ENCODE measurements around the gene SAC3D1. TPM values are rescaled to one million over a fixed set of nuclear protein-coding genes. Genes with fewer than 3 reads are reported as not detected.

The SAC3D1 gene
- total and polyA plus RNA-seq, 2 of the 4 experiments (the other 2 are of a cell fraction), result 2.9 to 13.2 TPM

DNA sequence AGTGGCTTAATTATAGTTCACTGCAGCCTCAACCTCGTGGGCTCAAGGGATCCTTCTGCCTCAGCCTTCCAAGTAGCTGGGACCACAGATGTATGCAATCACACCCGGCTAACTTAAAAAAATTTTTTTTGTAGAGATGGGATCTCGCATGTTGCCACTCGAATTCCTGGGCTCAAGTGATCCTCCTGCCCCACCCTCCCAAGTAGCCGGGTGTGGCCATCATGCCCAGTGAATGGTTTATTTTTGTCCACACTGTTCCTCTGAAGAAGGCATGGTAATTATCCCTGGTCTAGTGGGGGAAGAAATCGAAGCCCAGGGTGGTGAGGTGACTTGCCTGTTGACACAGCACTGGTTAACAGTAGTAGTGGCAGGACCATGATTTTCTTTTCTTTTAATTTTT lies 1.9 kb downstream of the SAC3D1 start:
- H3K4me1 ChIP-seq (ENCODE audit: control insufficient read depth, insufficient read depth, low read length), result no peaks in the 10 kb centered on the region
- TF ChIP-seq MAZ (IDR thresholded peaks at IDR 0.05; ENCODE audit: borderline replicate concordance, low read depth, low read length) (no peak), RFX5 (IDR thresholded peaks at IDR 0.05; ENCODE audit: low read depth, low read length) (no peak), FOS (IDR thresholded peaks at IDR 0.05; ENCODE audit: low read depth, low read length) (no peak), BHLHE40 (IDR thresholded peaks at IDR 0.05; ENCODE audit: low read depth, low read length) (no peak), NFE2L2 (IDR thresholded peaks at IDR 0.05; ENCODE audit: low read depth, low read length) (no peak), RAD21 (IDR thresholded peaks at IDR 0.05; ENCODE audit: low read length) (no peak), CEBPB (IDR thresholded peaks at IDR 0.05; ENCODE audit: low read depth, low read length) (no peak), RCOR1 (IDR thresholded peaks at IDR 0.05; ENCODE audit: insufficient replicate concordance, low read length) (no peak), SMC3 (IDR thresholded peaks at IDR 0.05; ENCODE audit: low read depth, low read length) (no peak), POLR2A (IDR thresholded peaks at IDR 0.05; ENCODE audit: low read depth, low read length) (no peak), MAFK (IDR thresholded peaks at IDR 0.05; ENCODE audit: low read depth, low read length) (no peak), MXI1 (IDR thresholded peaks at IDR 0.05; ENCODE audit: borderline replicate concordance, low read depth, low read length) (no peak), CHD1 (IDR thresholded peaks at IDR 0.05; ENCODE audit: low read depth, low read length) (no peak)
- TF ChIP-seq, protein P1, sequence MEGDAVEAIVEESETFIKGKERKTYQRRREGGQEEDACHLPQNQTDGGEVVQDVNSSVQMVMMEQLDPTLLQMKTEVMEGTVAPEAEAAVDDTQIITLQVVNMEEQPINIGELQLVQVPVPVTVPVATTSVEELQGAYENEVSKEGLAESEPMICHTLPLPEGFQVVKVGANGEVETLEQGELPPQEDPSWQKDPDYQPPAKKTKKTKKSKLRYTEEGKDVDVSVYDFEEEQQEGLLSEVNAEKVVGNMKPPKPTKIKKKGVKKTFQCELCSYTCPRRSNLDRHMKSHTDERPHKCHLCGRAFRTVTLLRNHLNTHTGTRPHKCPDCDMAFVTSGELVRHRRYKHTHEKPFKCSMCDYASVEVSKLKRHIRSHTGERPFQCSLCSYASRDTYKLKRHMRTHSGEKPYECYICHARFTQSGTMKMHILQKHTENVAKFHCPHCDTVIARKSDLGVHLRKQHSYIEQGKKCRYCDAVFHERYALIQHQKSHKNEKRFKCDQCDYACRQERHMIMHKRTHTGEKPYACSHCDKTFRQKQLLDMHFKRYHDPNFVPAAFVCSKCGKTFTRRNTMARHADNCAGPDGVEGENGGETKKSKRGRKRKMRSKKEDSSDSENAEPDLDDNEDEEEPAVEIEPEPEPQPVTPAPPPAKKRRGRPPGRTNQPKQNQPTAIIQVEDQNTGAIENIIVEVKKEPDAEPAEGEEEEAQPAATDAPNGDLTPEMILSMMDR (conservative IDR thresholded peaks at IDR 0.05; ENCODE audit: low read depth, low read length), result no peak
- TF ChIP-seq, protein P2, sequence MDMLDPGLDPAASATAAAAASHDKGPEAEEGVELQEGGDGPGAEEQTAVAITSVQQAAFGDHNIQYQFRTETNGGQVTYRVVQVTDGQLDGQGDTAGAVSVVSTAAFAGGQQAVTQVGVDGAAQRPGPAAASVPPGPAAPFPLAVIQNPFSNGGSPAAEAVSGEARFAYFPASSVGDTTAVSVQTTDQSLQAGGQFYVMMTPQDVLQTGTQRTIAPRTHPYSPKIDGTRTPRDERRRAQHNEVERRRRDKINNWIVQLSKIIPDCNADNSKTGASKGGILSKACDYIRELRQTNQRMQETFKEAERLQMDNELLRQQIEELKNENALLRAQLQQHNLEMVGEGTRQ (IDR thresholded peaks at IDR 0.05; ENCODE audit: low read depth, low read length), result no peak
- TF ChIP-seq, protein P3, sequence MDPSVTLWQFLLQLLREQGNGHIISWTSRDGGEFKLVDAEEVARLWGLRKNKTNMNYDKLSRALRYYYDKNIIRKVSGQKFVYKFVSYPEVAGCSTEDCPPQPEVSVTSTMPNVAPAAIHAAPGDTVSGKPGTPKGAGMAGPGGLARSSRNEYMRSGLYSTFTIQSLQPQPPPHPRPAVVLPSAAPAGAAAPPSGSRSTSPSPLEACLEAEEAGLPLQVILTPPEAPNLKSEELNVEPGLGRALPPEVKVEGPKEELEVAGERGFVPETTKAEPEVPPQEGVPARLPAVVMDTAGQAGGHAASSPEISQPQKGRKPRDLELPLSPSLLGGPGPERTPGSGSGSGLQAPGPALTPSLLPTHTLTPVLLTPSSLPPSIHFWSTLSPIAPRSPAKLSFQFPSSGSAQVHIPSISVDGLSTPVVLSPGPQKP (IDR thresholded peaks at IDR 0.05; ENCODE audit: borderline replicate concordance, low read depth, low read length), result no peak
- H3K18ac ChIP-seq (ENCODE audit: low read depth, low read length), result no peak overlapping the region
- dilution Hi-C loops (cut with HindIII; ENCODE audit: low sequenced_read_pairs, unreplicated experiment) (no loop called here), intact Hi-C loops (cut with micrococcal nuclease) (no loop called here), in situ Hi-C loops (cut with MboI; ENCODE audit: low sequenced_read_pairs) (no loop called here)
- no peak overlapping the region for H4K5ac ChIP-seq (ENCODE audit: low read depth, low read length)
- no peak overlapping the region for H3K4me2 ChIP-seq (ENCODE audit: low read depth, low read length)
- CTCF ChIA-PET, result interaction anchor here (1.1 kb wide), 1 partner anchor 15 kb away, joined by 3 read pairs; no protein-coding TSS in a partner anchor
- H3K9me3 ChIP-seq (ENCODE audit: control insufficient read depth, insufficient read depth, low read length), result no peaks in the 10 kb centered on the region
- H2BK20ac ChIP-seq (ENCODE audit: low read depth, low read length), result no peak overlapping the region
- H4K8ac ChIP-seq (ENCODE audit: low read depth in 2 of 2, low read length in 2 of 2), result no peak overlapping the region
- H4K20me1 ChIP-seq (ENCODE audit: insufficient read depth, low read length), result peaks cover 5% of the 10 kb centered on the region; the same call in 1 of the 2 replicates
- peaks cover 13% of the 10 kb centered on the region; the same call in 1 of the 2 replicates for H3K9me1 ChIP-seq (ENCODE audit: insufficient read depth, low read length)
- H3K4ac ChIP-seq (ENCODE audit: low read depth, low read length), result no peak overlapping the region
- H3K9ac ChIP-seq (ENCODE audit: low read depth, low read length), result no peak overlapping the region
- no peak overlapping the region for H2BK15ac ChIP-seq (ENCODE audit: low read depth, low read length)
- WGBS, 2 experiments (ENCODE audit: extremely low coverage in 2 of 2, insufficient read length in 1 of 2), result 80% methylated on average over 2 of the region's 6 CpGs; no CpG with 5 or more reads in 1 of the 2 experiments
- H2BK120ac ChIP-seq (ENCODE audit: low read depth, low read length), result no peak overlapping the region
- no peak overlapping the region for H3K14ac ChIP-seq (replicated peaks; ENCODE audit: low read depth, low read length)
- no TSS peak for BruUV-seq (replicated peaks)
- H3K36me3 ChIP-seq (ENCODE audit: control insufficient read depth, insufficient read depth, low read length), result peaks cover 13% of the 10 kb centered on the region
- no peak overlapping the region for H3K56ac ChIP-seq (ENCODE audit: extremely low read depth, insufficient read depth, low read length)
- POLR2A ChIA-PET (ENCODE audit: unreplicated experiment), result no interaction called here
- ATAC-seq (ENCODE audit: low read depth), result no peak
- no peak overlapping the region for H2AFZ ChIP-seq (replicated peaks; ENCODE audit: low read length, poor library complexity)
- H3K27ac ChIP-seq (ENCODE audit: insufficient read depth, low read length), result no peak overlapping the region
- H4K91ac ChIP-seq (ENCODE audit: insufficient read depth, low read depth, low read length), result no peak overlapping the region
- no peak overlapping the region for H3K4me3 ChIP-seq (ENCODE audit: insufficient read depth, low read depth, low read length)
- 0 out of 2 replicates have a peak overlapping the region, but pooled peaks have one; percentile 38 for H3K23ac ChIP-seq (ENCODE audit: low read depth, low read length)
- H2BK5ac ChIP-seq (ENCODE audit: low read depth, low read length, poor library complexity, severe bottlenecking), result no peak overlapping the region
- H3K79me1 ChIP-seq (ENCODE audit: low read depth in 1 of 2, low read length in 2 of 2), result peaks cover 17 to 37% of the 10 kb centered on the region in 2 experiments
- H2AK5ac ChIP-seq (ENCODE audit: low read depth, low read length), result no peak overlapping the region
- H3K27me3 ChIP-seq (ENCODE audit: control insufficient read depth, insufficient read depth, low read length), result no peaks in the 10 kb centered on the region
- DNase-seq, result no peak
- H2AK9ac ChIP-seq (replicated peaks; ENCODE audit: low read depth, low read length, poor library complexity), result no peak overlapping the region
